ENCODE measurements around the gene GAGE12E.
"Not testable (repeated sequence)": the region's sequence is repeated elsewhere in the genome, so short reads cannot be mapped to it uniquely, and the experiment has no call there.

Gene GAGE12E, protein sequence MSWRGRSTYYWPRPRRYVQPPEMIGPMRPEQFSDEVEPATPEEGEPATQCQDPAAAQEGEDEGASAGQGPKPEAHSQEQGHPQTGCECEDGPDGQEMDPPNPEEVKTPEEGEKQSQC
- 0 reads per million in 4 experiments for total RNA-seq

DNA sequence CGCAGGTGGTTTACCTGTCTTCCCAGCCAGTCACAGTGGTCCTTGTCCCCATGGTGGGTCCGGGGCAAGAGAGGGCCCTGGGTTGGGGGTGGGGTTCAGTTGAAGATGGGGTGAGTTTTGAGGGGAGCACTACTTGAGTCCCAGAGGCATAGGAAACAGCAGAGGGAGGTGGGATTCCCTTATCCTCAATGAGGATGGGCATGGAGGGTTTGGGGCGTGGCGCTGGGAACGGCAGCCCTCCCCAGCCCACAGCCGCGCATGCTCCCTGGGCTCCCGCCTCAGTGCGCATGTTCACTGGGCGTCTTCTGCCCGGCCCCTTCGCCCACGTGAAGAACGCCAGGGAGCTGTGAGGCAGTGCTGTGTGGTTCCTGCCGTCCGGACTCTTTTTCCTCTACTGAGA lies at the start of gene GAGE12E:
TSS of gene GAGE12E (plus strand) at position 301 of the 400 bp plus-strand sequence. CDS start 1,155 bp downstream, outside the sequence.
- DNase-seq: not testable (repeated sequence)

DNA sequence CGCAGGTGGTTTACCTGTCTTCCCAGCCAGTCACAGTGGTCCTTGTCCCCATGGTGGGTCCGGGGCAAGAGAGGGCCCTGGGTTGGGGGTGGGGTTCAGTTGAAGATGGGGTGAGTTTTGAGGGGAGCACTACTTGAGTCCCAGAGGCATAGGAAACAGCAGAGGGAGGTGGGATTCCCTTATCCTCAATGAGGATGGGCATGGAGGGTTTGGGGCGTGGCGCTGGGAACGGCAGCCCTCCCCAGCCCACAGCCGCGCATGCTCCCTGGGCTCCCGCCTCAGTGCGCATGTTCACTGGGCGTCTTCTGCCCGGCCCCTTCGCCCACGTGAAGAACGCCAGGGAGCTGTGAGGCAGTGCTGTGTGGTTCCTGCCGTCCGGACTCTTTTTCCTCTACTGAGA lies 19.2 kb upstream of the GAGE12E start, which contains the start of gene GAGE12C:
TSS of gene GAGE12C (plus strand) at position 301 of the 400 bp plus-strand sequence. CDS start 1,155 bp downstream, outside the sequence.
- not testable (repeated sequence) for DNase-seq

DNA sequence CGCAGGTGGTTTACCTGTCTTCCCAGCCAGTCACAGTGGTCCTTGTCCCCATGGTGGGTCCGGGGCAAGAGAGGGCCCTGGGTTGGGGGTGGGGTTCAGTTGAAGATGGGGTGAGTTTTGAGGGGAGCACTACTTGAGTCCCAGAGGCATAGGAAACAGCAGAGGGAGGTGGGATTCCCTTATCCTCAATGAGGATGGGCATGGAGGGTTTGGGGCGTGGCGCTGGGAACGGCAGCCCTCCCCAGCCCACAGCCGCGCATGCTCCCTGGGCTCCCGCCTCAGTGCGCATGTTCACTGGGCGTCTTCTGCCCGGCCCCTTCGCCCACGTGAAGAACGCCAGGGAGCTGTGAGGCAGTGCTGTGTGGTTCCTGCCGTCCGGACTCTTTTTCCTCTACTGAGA lies 9.7 kb upstream of the GAGE12E start, which contains the start of gene GAGE12D:
TSS of gene GAGE12D (plus strand) at position 301 of the 400 bp plus-strand sequence. CDS start 1,155 bp downstream, outside the sequence.
- DNase-seq: not testable (repeated sequence)

DNA sequence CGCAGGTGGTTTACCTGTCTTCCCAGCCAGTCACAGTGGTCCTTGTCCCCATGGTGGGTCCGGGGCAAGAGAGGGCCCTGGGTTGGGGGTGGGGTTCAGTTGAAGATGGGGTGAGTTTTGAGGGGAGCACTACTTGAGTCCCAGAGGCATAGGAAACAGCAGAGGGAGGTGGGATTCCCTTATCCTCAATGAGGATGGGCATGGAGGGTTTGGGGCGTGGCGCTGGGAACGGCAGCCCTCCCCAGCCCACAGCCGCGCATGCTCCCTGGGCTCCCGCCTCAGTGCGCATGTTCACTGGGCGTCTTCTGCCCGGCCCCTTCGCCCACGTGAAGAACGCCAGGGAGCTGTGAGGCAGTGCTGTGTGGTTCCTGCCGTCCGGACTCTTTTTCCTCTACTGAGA lies 9.5 kb downstream of the GAGE12E start, which contains the start of gene GAGE12F:
TSS of gene GAGE12F (plus strand) at position 301 of the 400 bp plus-strand sequence. CDS start 1,155 bp downstream, outside the sequence.
- not testable (repeated sequence) for DNase-seq

DNA sequence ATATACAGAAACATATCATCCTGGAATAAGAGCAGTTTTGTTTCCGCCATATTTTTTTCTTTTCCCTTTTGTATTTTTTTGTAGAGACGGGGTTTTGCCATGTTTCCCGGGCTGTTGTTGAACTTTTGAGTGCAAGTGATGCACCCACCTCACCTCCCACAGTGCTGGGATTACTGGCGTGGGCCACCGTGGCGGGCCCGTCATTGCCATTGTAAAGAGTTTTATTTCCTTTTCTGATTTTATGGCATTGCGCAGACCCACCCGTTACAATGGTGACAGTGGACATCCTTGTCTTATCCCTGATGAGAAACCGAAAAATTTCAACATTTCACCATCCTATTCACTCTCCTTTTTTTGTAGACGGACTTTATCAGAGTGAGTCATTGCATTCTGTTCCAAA lies 17.6 kb downstream of the GAGE12E start:
- not testable (repeated sequence) for DNase-seq

DNA sequence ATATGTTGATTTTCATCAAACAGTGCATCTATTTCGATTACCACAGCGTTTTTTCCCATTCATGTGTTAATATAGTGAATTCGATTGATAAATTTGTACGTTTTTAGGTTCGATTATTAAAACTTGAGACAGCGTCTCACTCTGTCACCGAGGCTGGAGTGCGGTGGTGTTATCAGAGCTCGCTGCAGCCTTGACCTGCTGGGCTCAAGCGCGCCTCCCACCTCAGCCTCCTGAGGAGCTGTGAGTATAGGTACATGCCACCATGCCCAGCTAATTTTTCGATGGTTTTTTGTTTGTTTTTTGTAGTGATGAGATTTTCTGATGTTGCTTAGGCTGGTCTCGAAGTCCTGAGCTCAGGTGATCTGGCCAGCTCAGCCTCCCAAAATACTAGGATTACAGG lies 18.1 kb downstream of the GAGE12E start:
- not testable (repeated sequence) for DNase-seq

DNA sequence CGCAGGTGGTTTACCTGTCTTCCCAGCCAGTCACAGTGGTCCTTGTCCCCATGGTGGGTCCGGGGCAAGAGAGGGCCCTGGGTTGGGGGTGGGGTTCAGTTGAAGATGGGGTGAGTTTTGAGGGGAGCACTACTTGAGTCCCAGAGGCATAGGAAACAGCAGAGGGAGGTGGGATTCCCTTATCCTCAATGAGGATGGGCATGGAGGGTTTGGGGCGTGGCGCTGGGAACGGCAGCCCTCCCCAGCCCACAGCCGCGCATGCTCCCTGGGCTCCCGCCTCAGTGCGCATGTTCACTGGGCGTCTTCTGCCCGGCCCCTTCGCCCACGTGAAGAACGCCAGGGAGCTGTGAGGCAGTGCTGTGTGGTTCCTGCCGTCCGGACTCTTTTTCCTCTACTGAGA lies 19.0 kb downstream of the GAGE12E start, which contains the start of gene GAGE12G:
TSS of gene GAGE12G (plus strand) at position 301 of the 400 bp plus-strand sequence. CDS start 1,155 bp downstream, outside the sequence.
- not testable (repeated sequence) for DNase-seq

DNA sequence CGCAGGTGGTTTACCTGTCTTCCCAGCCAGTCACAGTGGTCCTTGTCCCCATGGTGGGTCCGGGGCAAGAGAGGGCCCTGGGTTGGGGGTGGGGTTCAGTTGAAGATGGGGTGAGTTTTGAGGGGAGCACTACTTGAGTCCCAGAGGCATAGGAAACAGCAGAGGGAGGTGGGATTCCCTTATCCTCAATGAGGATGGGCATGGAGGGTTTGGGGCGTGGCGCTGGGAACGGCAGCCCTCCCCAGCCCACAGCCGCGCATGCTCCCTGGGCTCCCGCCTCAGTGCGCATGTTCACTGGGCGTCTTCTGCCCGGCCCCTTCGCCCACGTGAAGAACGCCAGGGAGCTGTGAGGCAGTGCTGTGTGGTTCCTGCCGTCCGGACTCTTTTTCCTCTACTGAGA lies 28.6 kb downstream of the GAGE12E start, which contains the start of gene GAGE12H:
TSS of gene GAGE12H (plus strand) at position 301 of the 400 bp plus-strand sequence. CDS start 1,155 bp downstream, outside the sequence.
- not testable (repeated sequence) for DNase-seq

DNA sequence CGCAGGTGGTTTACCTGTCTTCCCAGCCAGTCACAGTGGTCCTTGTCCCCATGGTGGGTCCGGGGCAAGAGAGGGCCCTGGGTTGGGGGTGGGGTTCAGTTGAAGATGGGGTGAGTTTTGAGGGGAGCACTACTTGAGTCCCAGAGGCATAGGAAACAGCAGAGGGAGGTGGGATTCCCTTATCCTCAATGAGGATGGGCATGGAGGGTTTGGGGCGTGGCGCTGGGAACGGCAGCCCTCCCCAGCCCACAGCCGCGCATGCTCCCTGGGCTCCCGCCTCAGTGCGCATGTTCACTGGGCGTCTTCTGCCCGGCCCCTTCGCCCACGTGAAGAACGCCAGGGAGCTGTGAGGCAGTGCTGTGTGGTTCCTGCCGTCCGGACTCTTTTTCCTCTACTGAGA lies 38.1 kb downstream of the GAGE12E start, which contains the start of gene GAGE2A:
TSS of gene GAGE2A (plus strand) at position 301 of the 400 bp plus-strand sequence. CDS start 1,155 bp downstream, outside the sequence.
- not testable (repeated sequence) for DNase-seq

DNA sequence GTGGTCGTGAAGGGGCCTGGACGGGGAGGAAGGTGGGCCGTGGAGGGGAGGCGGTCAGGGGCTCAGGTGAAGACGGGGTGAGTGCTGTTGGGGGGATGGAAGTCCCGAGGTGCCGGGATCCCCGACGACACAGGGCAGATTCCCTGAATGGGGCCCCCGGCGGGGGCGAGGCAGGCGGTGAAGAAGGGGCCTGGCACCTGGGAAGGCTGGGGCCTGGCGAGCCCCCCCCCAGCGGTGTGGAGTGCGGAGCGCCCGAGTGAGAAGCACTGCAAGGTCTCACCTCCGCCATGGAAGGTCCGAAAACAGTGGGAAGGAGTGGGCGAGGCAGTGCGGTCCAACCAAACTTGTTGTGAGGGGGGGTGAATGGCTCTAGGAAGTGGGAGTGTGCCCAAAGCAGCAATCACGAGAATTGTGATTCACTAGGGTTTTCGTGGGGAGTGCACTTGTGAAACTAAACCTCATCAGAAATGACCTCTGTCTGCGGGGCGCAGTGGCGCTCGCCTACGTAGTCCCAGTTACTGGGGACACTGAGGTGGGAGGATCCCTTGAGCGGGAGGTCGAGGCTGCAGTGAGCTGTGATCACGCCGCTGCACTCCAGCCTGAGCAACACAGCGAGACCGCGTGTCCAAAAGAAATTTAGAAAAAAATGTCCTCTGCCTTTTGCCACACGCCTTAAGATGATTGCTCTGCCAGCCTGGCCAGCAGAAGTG lies 38.8 kb downstream of the GAGE12E start:
- DNase-seq: not testable (repeated sequence)

DNA sequence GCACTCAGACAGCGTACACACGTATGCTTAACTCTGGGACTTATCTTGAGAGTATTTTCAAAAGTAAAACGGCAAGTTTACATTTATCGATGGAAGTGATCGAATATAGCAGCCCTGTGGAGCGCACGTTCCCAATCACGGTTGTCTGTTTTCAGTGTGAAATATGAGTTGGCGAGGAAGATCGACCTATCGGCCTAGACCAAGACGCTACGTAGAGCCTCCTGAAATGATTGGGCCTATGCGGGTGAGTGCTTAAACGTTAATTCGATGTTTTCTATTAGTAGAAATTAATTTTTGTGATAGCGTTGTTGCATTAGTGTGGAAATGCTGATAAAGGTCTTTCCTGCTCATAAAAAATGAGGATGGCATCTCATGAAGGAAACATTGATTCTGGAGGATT lies 39.4 kb downstream of the GAGE12E start:
- not testable (repeated sequence) for DNase-seq

DNA sequence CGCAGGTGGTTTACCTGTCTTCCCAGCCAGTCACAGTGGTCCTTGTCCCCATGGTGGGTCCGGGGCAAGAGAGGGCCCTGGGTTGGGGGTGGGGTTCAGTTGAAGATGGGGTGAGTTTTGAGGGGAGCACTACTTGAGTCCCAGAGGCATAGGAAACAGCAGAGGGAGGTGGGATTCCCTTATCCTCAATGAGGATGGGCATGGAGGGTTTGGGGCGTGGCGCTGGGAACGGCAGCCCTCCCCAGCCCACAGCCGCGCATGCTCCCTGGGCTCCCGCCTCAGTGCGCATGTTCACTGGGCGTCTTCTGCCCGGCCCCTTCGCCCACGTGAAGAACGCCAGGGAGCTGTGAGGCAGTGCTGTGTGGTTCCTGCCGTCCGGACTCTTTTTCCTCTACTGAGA lies 47.6 kb downstream of the GAGE12E start, which contains the start of gene GAGE1:
TSS of gene GAGE1 (plus strand) at position 301 of the 400 bp plus-strand sequence. CDS start 1,155 bp downstream, outside the sequence.
- not testable (repeated sequence) for DNase-seq
